H1 (cell line): ENCODE measurements around the gene CACNA1D. TPM values are rescaled to one million over a fixed set of nuclear protein-coding genes. Genes with fewer than 3 reads are reported as not detected.

Source experiments
- TAF7 ChIP-seq: optimal IDR thresholded peaks from 2 replicates; pipeline ENCODE3; 2011; ENCODE audit warnings: low read depth, mild to moderate bottlenecking, inconsistent platforms, low read length, moderate library complexity, borderline replicate concordance
- polyA plus RNA-seq, 7 experiments: library from polyadenylated mRNA; depleted of rRNA in 3 of 7; stranded (reverse) in 5 of 7; unstranded in 2 of 7; fragments of >200 nt in 5 of 7; fragments of 200-250 nt in 2 of 7; gene quantifications; 1 replicate in 5 of 7; 2 replicates in 1 of 7; 4 replicates in 1 of 7; pipeline versions ENCODE4 v1.2.1 to v1.2.3, GENCODE V29; 2011 to 2013; ENCODE audit warnings: missing spikeins in 2 of 7, mixed read lengths in 2 of 7
- total RNA-seq: library from RNA; stranded (reverse); fragmentation: NEBNext Ultra II Directional; extraction: Animal tissue kit (Norgen Biotek cat#: 25700); gene quantifications from 2 replicates; pipeline ENCODE4 v1.2.1, GENCODE V29; 2021

The CACNA1D gene
- total and polyA plus RNA-seq, 2 of the 8 experiments (the other 6 are each of a cell fraction or from before 2014, with no cell fraction given), result 2.0 to 2.9 TPM

GRCh38 chr3:53547327-53547726 lies 52.9 kb downstream of the CACNA1D start (continued):
- no peak for TF ChIP-seq TAF7
- TF ChIP-seq, all 59 proteins: peak for 0
